ENCODE data around the gene ESYT2.
A peak's percentile ranks its signal among the peaks of the same experiment; 100 is the strongest.
"Not testable (repeated sequence)": the region's sequence is repeated elsewhere in the genome, so short reads cannot be mapped to it uniquely, and the experiment has no call there.

Gene ESYT2

GRCh38 chr7:158829342-158830210 lies at the start of gene ESYT2:
TSS of gene ESYT2 (minus strand) at chr7:158829509. CDS start at chr7:158829418, 91 bp downstream.
- peak; percentile 93 to 97 for DNase-seq

GRCh38 chr7:158878151-158879079 lies 49.1 kb upstream of the ESYT2 start:
- not testable (repeated sequence) for DNase-seq

- no peak for DNase-seq
Observed at GRCh38 chr7:158876984-158877383, 47.7 kb upstream of the ESYT2 start.

- DNase-seq: no peak
Observed at GRCh38 chr7:158869876-158870275, 40.6 kb upstream of the ESYT2 start.

- DNase-seq: no peak
Observed at GRCh38 chr7:158868764-158869410, 39.6 kb upstream of the ESYT2 start.

GRCh38 chr7:158867214-158867984 lies 38.1 kb upstream of the ESYT2 start:
- no peak for DNase-seq

- no peak for DNase-seq
Observed at GRCh38 chr7:158865977-158866376, 36.7 kb upstream of the ESYT2 start.

GRCh38 chr7:158865462-158865922 lies 36.2 kb upstream of the ESYT2 start:
- DNase-seq: no peak

- DNase-seq: no peak
Observed at GRCh38 chr7:158864833-158865232, 35.5 kb upstream of the ESYT2 start.

GRCh38 chr7:158864507-158864820 lies 35.2 kb upstream of the ESYT2 start:
- DNase-seq: no peak

GRCh38 chr7:158863611-158864506 lies 34.5 kb upstream of the ESYT2 start:
- DNase-seq: no peak

- not testable (repeated sequence) for DNase-seq
Observed at GRCh38 chr7:158862985-158863610, 33.8 kb upstream of the ESYT2 start.

GRCh38 chr7:158861936-158862704 lies 32.8 kb upstream of the ESYT2 start:
- DNase-seq: no peak

GRCh38 chr7:158861004-158861787 lies 31.9 kb upstream of the ESYT2 start:
- no peak for DNase-seq

- no peak for DNase-seq
Observed at GRCh38 chr7:158860394-158860793, 31.1 kb upstream of the ESYT2 start.

- DNase-seq: no peak
Observed at GRCh38 chr7:158858592-158859503, 29.5 kb upstream of the ESYT2 start.

GRCh38 chr7:158856883-158857668 lies 27.8 kb upstream of the ESYT2 start:
- DNase-seq: no peak

All from NCI-H1930 (cell line).